Esophagus muscularis mucosa (tissue), 4 donors: ENCODE measurements around the gene TUBB4A. TPM values are rescaled to one million over a fixed set of nuclear protein-coding genes. Genes with fewer than 3 reads are reported as not detected.

Experiments
- DNase-seq: peaks from one replicate; pipeline ENCODE4 v3.0.0-alpha.2; 2017; ENCODE audit errors: extremely low spot score
- H3K27ac ChIP-seq, 4 donors: fragments of 200-600 bp; sonication (generic); replicated peaks in 1 of 4; 1 replicate in 3 of 4; 2 replicates in 1 of 4; pipeline ENCODE4 v1.5.1; 2016 to 2019; ENCODE audit warnings: mild to moderate bottlenecking in 1 of 4
- H3K27me3 ChIP-seq, 4 donors: fragments of 200-600 bp; sonication (generic); one replicate each; pipeline versions ENCODE4 v1.5.1 to v1.6.0; 2016 to 2019
- H3K36me3 ChIP-seq, 4 donors: fragments of 200-600 bp; sonication (generic); one replicate each; pipeline ENCODE4 v1.5.1; 2016 to 2019
- H3K4me1 ChIP-seq, 4 donors: fragments of 200-600 bp; sonication (generic); one replicate each; pipeline ENCODE4 v1.5.1; 2016 to 2019
- H3K4me3 ChIP-seq, 4 donors: fragments of 200-600 bp; sonication (generic); 1 replicate in 2 of 4; 2 replicates in 2 of 4; pipeline ENCODE4 v1.5.1; 2016 to 2019; ENCODE audit warnings: mild to moderate bottlenecking in 4 of 4, moderate library complexity in 1 of 4
- H3K9me3 ChIP-seq, 4 donors: fragments of 200-600 bp; sonication (generic); 1 replicate in 3 of 4; 2 replicates in 1 of 4; pipeline ENCODE4 v1.5.1; 2016 to 2019
- CTCF ChIP-seq, 3 experiments: fragments of 200-600 bp in 2 of 3; fragments of 450-650 bp in 1 of 3; sonication (generic) in 2 of 3; IDR thresholded peaks; one replicate each; pipeline ENCODE4 v1.5.1; 2017 to 2019; ENCODE audit warnings: antibody characterized with exemption in 3 of 3, mild to moderate bottlenecking in 2 of 3, moderate library complexity in 1 of 3
- EP300 ChIP-seq: sonication (generic); formaldehyde crosslinking; IDR thresholded peaks from one replicate; pipeline ENCODE4 v1.6.1; 2017; ENCODE audit warnings: antibody characterized with exemption
- POLR2A ChIP-seq: fragments of 450-650 bp; IDR thresholded peaks from one replicate; pipeline ENCODE4 v1.6.1; 2017; ENCODE audit warnings: antibody characterized with exemption, moderate library complexity, mild to moderate bottlenecking, low read depth
- POLR2AphosphoS5 ChIP-seq, 2 donors: sonication (generic); formaldehyde crosslinking; IDR thresholded peaks; one replicate each; pipeline ENCODE4 v1.6.1; 2017; ENCODE audit warnings: antibody characterized with exemption in 2 of 2
- WGBS: methylation state at CpG from one replicate; pipeline ENCODE4 v1.1.5; 2018; 5-methylcytosine and 5-hydroxymethylcytosine counted together
- intact Hi-C: fragments of 100-400 bp; cut with DNase I; formaldehyde crosslinking; loops from one replicate; pipeline ENCODE4 v1.15.1; 2023
- total RNA-seq, 4 donors: library from RNA; depleted of rRNA; stranded (reverse); fragments of >200 nt; gene quantifications; one replicate each; pipeline versions ENCODE4 v1.1.0 to v1.2.1, GENCODE V29; 2016

The TUBB4A gene
- total RNA-seq, 4 donors from 2014 or later: 1.7 to 4.7 (median 3.4) TPM

- Histone ChIP-seq H3K4me3 (no peak overlapping the region), H3K27me3 (no peaks in the 10 kb centered on the region), H3K36me3 (peaks cover 34 to 64% (median 53%) of the 10 kb centered on the region in 4 donors), H3K9me3 (peaks cover 0 to 13% (median 11%) of the 10 kb centered on the region in 4 donors), H3K27ac (no peak overlapping the region), H3K4me1 (peaks cover 11 to 28% (median 24%) of the 10 kb centered on the region in 4 donors)
- 99% methylated on average over 14 of the region's 15 CpGs for WGBS
- intact Hi-C loops: no loop called here
- TF ChIP-seq POLR2A (no peak), CTCF (IDR thresholded peaks at IDR 0.05) (no peak), POLR2AphosphoS5 (IDR thresholded peaks at IDR 0.05) (no peak), EP300 (no peak)
- no peak for DNase-seq
Observed at GRCh38 chr19:6455924-6456323, 46.2 kb downstream of the TUBB4A start.

- Histone ChIP-seq H3K4me3 (no peak overlapping the region), H3K36me3 (peaks cover 34 to 83% (median 57%) of the 10 kb centered on the region in 4 donors), H3K27ac (no peak overlapping the region), H3K27me3 (no peaks in the 10 kb centered on the region), H3K4me1 (peaks cover 11 to 15% (median 15%) of the 10 kb centered on the region in 4 donors), H3K9me3 (peaks cover 0 to 13% (median 11%) of the 10 kb centered on the region in 4 donors)
- no peak for TF ChIP-seq EP300
- no peak for TF ChIP-seq CTCF (IDR thresholded peaks at IDR 0.05)
- TF ChIP-seq POLR2A: no peak
- no peak for TF ChIP-seq POLR2AphosphoS5 (IDR thresholded peaks at IDR 0.05)
- intact Hi-C loops: no loop called here
- no peak for DNase-seq
- 98% methylated on average over 8 of the region's 11 CpGs for WGBS
Observed at GRCh38 chr19:6453951-6454565, 48.1 kb downstream of the TUBB4A start.

GRCh38 chr19:6452899-6453298 lies 49.2 kb downstream of the TUBB4A start:
- peaks cover 2 to 4% (median 3%) of the 10 kb centered on the region in 4 donors for H3K4me1 ChIP-seq
- DNase-seq: no peak
- TF ChIP-seq POLR2A: no peak
- TF ChIP-seq CTCF (IDR thresholded peaks at IDR 0.05): no peak
- no peak for TF ChIP-seq POLR2AphosphoS5 (IDR thresholded peaks at IDR 0.05)
- TF ChIP-seq EP300: no peak
- H3K4me3 ChIP-seq: no peak overlapping the region
- H3K9me3 ChIP-seq: peaks cover 0 to 13% (median 11%) of the 10 kb centered on the region in 4 donors
- no peaks in the 10 kb centered on the region for H3K27me3 ChIP-seq
- peaks cover 34 to 93% (median 57%) of the 10 kb centered on the region in 4 donors for H3K36me3 ChIP-seq
- WGBS: 100% methylated on average over 2 of the region's 2 CpGs
- intact Hi-C loops: no loop called here
- no peak overlapping the region for H3K27ac ChIP-seq

GRCh38 chr19:6452223-6452614 lies 49.9 kb downstream of the TUBB4A start:
- TF ChIP-seq EP300: no peak
- DNase-seq: no peak
- intact Hi-C loops: no loop called here
- Histone ChIP-seq H3K9me3 (peaks cover 0 to 13% (median 11%) of the 10 kb centered on the region in 4 donors), H3K27me3 (no peaks in the 10 kb centered on the region), H3K27ac (no peak overlapping the region), H3K4me1 (no peaks in the 10 kb centered on the region), H3K4me3 (no peak overlapping the region), H3K36me3 (peaks cover 34 to 95% (median 58%) of the 10 kb centered on the region in 4 donors)
- WGBS: 90% methylated on average over 13 of the region's 19 CpGs

- WGBS: 91% methylated on average over 7 of the region's 7 CpGs
- no peak for TF ChIP-seq POLR2AphosphoS5 (IDR thresholded peaks at IDR 0.05)
- TF ChIP-seq POLR2A: no peak
- no peak for TF ChIP-seq CTCF (IDR thresholded peaks at IDR 0.05)
- no peak for TF ChIP-seq EP300
Observed at GRCh38 chr19:6451583-6452222, 50.4 kb downstream of the TUBB4A start.

More at GRCh38 chr19:6451583-6452222, 50.4 kb downstream of the TUBB4A start:
- Histone ChIP-seq H3K9me3 (peaks cover 0 to 13% (median 11%) of the 10 kb centered on the region in 4 donors), H3K36me3 (peaks cover 35 to 96% (median 60%) of the 10 kb centered on the region in 4 donors), H3K27ac (no peak overlapping the region), H3K4me3 (no peak overlapping the region), H3K4me1 (no peaks in the 10 kb centered on the region), H3K27me3 (no peaks in the 10 kb centered on the region)
- intact Hi-C loops: no loop called here
- no peak for DNase-seq
